BE2C (cell line): Measurements from ENCODE around the gene ZNF853.

Source experiments
- DNase-seq: peaks from one replicate; pipeline ENCODE4 v3.0.0-alpha.2; 2020
- H3K27me3 ChIP-seq: fragments of 250-450 bp; sonication (Bioruptor Pico); 2 replicates; pipeline ENCODE4 v1.5.1; 2020; ENCODE audit warnings: mild to moderate bottlenecking
- H3K36me3 ChIP-seq: fragments of 250-450 bp; sonication (Bioruptor Pico); 2 replicates; pipeline ENCODE4 v1.5.1; 2020; ENCODE audit warnings: mild to moderate bottlenecking
- H3K4me1 ChIP-seq: fragments of 250-450 bp; sonication (Bioruptor Pico); 2 replicates; pipeline ENCODE4 v1.5.1; 2020
- H3K4me3 ChIP-seq: 2 replicates; pipeline ENCODE4 v1.5.1; 2011; ENCODE audit warnings: low read depth, low read length
- H3K9me3 ChIP-seq: fragments of 250-450 bp; sonication (Bioruptor Pico); 2 replicates; pipeline ENCODE4 v1.5.1; 2020
- CTCF ChIP-seq: IDR thresholded peaks from 2 replicates; pipeline ENCODE4 v1.5.1; 2012; ENCODE audit warnings: mild to moderate bottlenecking, low read depth, low read length

Gene ZNF853

GRCh38 chr7:6644728-6645127, 29.3 kb downstream of the ZNF853 start:
- DNase-seq, result no peak

DNA sequence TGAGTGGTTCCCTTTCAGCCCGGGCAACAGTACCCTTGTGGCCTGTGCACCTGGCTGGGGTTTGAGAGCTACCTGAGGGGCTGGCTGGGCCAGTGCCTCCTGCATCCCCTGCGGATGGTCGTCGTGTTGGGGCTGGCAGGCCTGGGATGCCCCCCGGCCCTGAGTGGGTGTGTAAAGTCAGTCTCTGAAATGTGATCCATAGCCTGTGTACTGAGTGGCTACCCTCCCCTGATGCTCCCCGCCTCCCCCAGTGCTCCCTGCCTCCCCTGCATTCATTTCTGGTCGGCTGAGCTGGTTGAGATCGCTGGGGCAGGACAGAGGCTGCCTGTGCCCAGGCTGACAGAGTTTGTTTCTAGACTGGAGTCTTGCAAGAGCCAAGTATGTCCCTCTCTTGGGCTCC, 31.1 kb downstream of the ZNF853 start:
- TF ChIP-seq CTCF, result no peak
- no peak for DNase-seq

More at GRCh38 chr7:6644728-6645127, 29.3 kb downstream of the ZNF853 start:
- no peak overlapping the region for H3K4me3 ChIP-seq
- no peaks in the 10 kb centered on the region for H3K4me1 ChIP-seq
- H3K9me3 ChIP-seq, result no peaks in the 10 kb centered on the region; the same call in 1 of the 2 replicates
- no peak for TF ChIP-seq CTCF
- H3K36me3 ChIP-seq, result peaks cover 91% of the 10 kb centered on the region
- H3K27me3 ChIP-seq, result no peaks in the 10 kb centered on the region

GRCh38 chr7:6647080-6647479, 31.7 kb downstream of the ZNF853 start:
- Histone ChIP-seq H3K4me1 (no peaks in the 10 kb centered on the region), H3K27me3 (no peaks in the 10 kb centered on the region), H3K9me3 (no peaks in the 10 kb centered on the region), H3K36me3 (peaks cover 90% of the 10 kb centered on the region), H3K4me3 (no peak overlapping the region)
- no peak for TF ChIP-seq CTCF
- no peak for DNase-seq

More for the DNA sequence above, 31.1 kb downstream of the ZNF853 start:
- no peak overlapping the region for H3K4me3 ChIP-seq
- no peaks in the 10 kb centered on the region for H3K4me1 ChIP-seq
- H3K36me3 ChIP-seq, result peaks cover 89% of the 10 kb centered on the region
- H3K27me3 ChIP-seq, result no peaks in the 10 kb centered on the region
- H3K9me3 ChIP-seq, result no peaks in the 10 kb centered on the region

- DNase-seq, result no peak
- no peak for TF ChIP-seq CTCF
- H3K4me1 ChIP-seq, result no peaks in the 10 kb centered on the region
- no peaks in the 10 kb centered on the region for H3K27me3 ChIP-seq
- H3K9me3 ChIP-seq, result no peaks in the 10 kb centered on the region; the same call in 1 of the 2 replicates
- H3K36me3 ChIP-seq, result peaks cover 90% of the 10 kb centered on the region
- no peak overlapping the region for H3K4me3 ChIP-seq
Measured at GRCh38 chr7:6647541-6647940, 32.1 kb downstream of the ZNF853 start.

- Histone ChIP-seq H3K36me3 (peaks cover 85% of the 10 kb centered on the region), H3K27me3 (no peaks in the 10 kb centered on the region), H3K4me1 (no peaks in the 10 kb centered on the region), H3K4me3 (no peak overlapping the region), H3K9me3 (no peaks in the 10 kb centered on the region; the same call in 1 of the 2 replicates)
- no peak for DNase-seq
- no peak for TF ChIP-seq CTCF
Measured at GRCh38 chr7:6648066-6648814, 32.8 kb downstream of the ZNF853 start.

- Histone ChIP-seq H3K4me1 (no peaks in the 10 kb centered on the region), H3K27me3 (no peaks in the 10 kb centered on the region), H3K4me3 (no peak overlapping the region), H3K36me3 (peaks cover 80% of the 10 kb centered on the region), H3K9me3 (no peaks in the 10 kb centered on the region; the same call in 1 of the 2 replicates)
- no peak for TF ChIP-seq CTCF
- DNase-seq, result no peak
Measured at GRCh38 chr7:6648815-6649104, 33.4 kb downstream of the ZNF853 start.
